Measurements from ENCODE around the gene CBX4. TPM values are rescaled to one million over a fixed set of nuclear protein-coding genes. Genes with fewer than 3 reads are reported as not detected.
"Not testable (repeated sequence)": the region's sequence is repeated elsewhere in the genome, so short reads cannot be mapped to it uniquely, and the experiment has no call there.

CBX4 gene
- total RNA-seq, 2 donors from 2014 or later = 8.7 to 9.1 TPM

DNA sequence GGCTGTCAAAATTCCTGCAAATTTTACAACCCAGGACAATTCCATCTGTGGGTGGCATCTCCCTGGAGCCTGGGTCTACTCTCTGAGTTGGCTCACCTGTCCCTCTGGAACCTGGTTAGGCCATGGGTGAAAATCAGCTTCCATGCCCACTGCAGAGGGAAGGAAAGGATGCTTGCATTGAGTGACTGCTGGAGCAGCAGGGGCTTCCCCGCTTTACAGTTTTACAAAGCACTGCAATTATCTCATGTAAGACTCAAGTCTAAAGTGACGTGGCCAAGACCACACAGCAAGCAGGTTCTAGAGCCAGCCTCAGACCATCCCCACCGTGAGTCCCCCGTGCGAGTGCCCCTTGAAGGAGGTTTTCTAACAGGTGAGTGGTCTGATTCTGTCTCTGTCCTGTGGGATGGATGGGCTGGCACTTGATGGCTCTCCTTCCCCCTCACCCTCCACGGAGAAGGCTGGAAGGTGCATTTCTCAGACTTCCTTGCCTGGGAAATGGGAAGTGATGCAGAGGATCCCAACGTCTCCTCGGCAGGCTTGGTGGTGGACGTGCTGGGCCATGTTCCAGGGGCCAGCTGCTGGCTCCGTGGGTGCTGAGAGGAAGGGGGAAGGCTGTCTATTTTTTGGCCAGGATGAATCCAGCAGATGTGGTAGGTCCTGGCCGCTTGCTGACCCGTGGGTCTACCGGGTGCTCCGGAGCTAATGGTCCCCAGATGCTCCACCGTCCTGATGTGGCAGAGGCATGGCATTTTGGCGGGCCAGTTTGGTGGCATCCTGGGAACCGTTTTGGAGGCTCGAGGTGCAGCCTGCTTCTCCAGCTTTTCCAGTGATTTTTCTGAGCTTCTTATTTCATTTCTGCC is 26.3 kb upstream of the CBX4 start:
- Mint-ChIP-seq H3K4me1 (no peaks in the 10 kb centered on the region), H3K36me3 (ENCODE audit: low read depth) (no peaks in the 10 kb centered on the region), H3K4me3 (no peak overlapping the region), H3K27ac (no peak overlapping the region), H3K9me3 (no peaks in the 10 kb centered on the region), H3K27me3 (peaks cover 24% of the 10 kb centered on the region)
- ATAC-seq (replicated peaks) = peak; percentile 28

DNA sequence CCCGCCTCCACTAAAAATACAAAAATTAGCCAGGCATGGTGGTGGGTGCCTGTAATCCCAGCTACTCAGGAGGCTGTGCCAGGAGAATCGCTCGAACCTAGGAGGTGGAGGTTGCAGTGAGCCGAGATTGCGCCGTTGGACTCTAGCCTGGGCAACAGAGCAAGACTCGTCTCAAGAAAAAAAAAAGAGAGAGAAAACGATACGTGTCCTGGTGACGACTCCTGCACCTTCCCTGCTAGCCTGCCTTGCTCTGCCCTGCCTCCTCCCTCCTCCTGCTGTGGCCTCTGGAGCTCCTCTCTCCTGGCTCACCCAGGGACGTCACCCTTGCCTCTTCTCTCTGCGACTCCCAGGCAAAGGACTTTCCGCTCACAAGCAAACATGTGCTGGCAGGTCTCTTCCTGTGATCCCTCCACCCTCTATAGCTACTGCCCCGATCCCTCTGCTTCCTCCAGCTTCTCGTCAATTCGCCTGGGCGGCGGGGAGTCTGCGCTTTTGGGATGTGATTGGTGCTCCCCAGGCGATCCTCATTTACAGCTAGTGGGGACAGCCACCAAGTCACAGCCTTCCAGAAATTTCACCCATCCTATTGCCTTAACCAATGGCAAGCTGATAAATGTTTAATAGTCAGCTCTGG is 25.5 kb upstream of the CBX4 start:
- H3K36me3 Mint-ChIP-seq (ENCODE audit: low read depth) = no peaks in the 10 kb centered on the region
- ATAC-seq (replicated peaks) = no peak
- no peak overlapping the region for H3K4me3 Mint-ChIP-seq
- H3K4me1 Mint-ChIP-seq = no peaks in the 10 kb centered on the region
- H3K27ac Mint-ChIP-seq = no peak overlapping the region
- peaks cover 24% of the 10 kb centered on the region for H3K27me3 Mint-ChIP-seq
- no peaks in the 10 kb centered on the region for H3K9me3 Mint-ChIP-seq

DNA sequence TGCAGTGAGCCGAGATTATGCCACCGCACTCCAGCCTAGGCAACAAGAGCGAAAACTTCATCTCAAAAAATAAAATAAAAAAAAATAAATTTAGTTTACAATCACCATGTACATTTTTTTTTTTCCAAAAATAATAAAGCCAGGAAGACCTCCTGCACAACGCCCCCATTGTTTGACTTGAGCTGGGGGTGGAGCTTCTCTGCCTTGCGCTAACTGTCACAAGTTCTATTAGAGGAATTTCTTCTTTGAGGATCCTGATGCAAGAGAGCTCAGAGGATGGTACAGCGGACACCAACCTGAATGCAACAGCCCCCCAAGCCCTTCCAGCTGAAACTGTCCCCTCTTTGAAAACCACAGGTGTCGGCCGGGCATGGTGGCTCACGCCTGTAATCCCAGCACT is 24.9 kb upstream of the CBX4 start:
- ATAC-seq (replicated peaks) = no peak
- H3K36me3 Mint-ChIP-seq (ENCODE audit: low read depth) = no peaks in the 10 kb centered on the region
- H3K9me3 Mint-ChIP-seq = no peaks in the 10 kb centered on the region
- H3K27ac Mint-ChIP-seq = no peak overlapping the region
- peaks cover 26% of the 10 kb centered on the region for H3K27me3 Mint-ChIP-seq
- H3K4me1 Mint-ChIP-seq = no peaks in the 10 kb centered on the region
- H3K4me3 Mint-ChIP-seq = no peak overlapping the region

DNA sequence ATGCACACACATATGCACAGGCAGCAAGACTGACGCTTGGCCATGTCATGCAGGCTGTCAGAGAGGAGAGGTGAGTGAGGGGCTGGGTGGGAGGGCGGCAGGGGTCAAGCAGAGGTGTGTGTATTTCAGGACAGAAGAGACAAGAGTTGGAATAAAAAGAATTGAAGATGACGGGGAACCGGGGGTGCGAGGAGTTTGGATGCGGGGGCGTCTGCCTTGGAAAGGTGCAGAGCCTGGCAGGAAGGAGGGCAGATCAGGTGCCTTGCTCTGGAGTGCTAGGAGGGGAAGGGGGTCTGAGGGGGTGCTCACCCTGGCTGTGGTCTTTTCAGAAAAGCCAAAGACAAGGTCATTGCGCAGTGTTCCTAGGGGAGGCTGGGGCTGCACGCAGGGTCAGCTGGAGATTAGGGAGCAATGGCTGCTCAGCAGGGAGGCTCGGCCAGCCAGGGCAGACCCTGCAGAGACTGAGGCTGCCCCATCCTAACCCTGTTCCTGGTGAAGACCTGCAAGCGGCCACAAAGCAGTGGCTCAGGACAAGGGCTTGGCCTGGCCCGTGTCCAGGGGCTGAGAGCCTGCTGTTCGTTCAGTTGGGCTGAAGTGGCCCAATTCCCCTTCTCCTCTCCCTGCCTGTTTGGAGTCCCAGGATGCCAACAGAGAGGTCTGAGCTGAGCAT is 23.7 kb upstream of the CBX4 start:
- no peak overlapping the region for H3K4me3 Mint-ChIP-seq
- no peak for ATAC-seq (replicated peaks)

DNA sequence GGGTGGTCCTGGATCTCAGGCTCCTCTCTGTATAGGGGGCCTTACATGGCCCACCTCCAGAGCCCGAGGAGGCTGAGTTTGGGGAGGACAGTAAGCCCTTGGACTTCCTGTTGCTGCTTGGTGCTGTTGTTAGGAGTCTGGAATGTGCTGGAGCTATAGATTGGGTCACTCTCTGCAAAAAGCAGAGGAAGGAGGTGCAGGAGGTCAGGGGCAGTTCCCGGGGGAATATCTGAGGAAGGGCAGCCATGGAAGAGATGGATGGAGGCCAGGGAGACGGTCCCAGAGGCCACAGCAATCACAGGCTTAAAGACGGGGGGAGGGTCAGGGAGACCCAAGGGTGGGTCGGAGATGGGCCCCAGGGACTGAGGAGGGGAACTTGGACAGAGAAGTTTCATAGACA is 23.0 kb upstream of the CBX4 start:
- Mint-ChIP-seq H3K36me3 (ENCODE audit: low read depth) (no peaks in the 10 kb centered on the region), H3K27me3 (peaks cover 31% of the 10 kb centered on the region), H3K4me3 (no peak overlapping the region), H3K27ac (no peak overlapping the region), H3K9me3 (no peaks in the 10 kb centered on the region), H3K4me1 (no peaks in the 10 kb centered on the region)
- no peak for ATAC-seq (replicated peaks)

More for the DNA sequence above, 23.7 kb upstream of the CBX4 start:
- H3K4me1 Mint-ChIP-seq = no peaks in the 10 kb centered on the region
- no peaks in the 10 kb centered on the region for H3K9me3 Mint-ChIP-seq
- H3K36me3 Mint-ChIP-seq (ENCODE audit: low read depth) = no peaks in the 10 kb centered on the region
- H3K27ac Mint-ChIP-seq = no peak overlapping the region
- H3K27me3 Mint-ChIP-seq = peaks cover 31% of the 10 kb centered on the region

DNA sequence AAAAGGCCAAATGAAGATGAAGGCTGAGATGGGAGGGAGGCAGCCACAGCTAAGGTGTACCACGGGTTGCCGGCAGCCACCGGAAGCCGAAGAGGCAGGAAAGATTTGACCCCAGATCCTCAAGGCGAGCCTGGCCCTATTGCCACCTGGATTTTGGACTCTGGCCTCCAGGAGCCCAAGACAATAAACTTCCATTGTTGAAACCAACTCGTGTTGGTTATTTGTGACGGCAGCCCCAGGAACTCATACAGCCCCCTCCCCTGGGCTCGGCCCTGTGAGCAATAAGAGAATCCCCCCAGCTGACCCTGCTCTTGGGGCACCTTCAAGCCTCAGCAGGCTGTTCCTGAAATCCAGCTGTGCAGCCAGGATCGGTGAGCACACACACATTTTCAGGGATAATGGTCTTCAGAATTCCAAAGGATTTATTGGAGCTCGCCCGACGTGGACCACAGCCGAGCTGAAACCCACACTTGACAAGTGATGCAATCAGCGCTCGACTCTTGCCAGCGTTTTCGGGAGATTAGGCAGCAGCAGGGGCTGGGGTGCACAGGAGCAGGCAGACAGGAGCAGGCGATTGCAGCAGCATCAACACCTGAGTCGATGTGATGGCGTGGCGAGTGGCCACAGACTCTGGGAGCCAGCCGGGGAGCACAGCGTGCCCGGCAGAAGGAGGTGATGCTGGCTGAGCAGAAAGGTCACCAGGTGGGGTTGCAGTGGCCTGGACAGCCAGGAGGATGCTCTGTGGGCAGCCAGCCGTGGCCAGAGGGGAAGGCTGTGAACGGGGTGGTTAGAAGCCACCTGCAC is 22.4 kb upstream of the CBX4 start:
- H3K4me1 Mint-ChIP-seq = no peaks in the 10 kb centered on the region
- no peak overlapping the region for H3K4me3 Mint-ChIP-seq

DNA sequence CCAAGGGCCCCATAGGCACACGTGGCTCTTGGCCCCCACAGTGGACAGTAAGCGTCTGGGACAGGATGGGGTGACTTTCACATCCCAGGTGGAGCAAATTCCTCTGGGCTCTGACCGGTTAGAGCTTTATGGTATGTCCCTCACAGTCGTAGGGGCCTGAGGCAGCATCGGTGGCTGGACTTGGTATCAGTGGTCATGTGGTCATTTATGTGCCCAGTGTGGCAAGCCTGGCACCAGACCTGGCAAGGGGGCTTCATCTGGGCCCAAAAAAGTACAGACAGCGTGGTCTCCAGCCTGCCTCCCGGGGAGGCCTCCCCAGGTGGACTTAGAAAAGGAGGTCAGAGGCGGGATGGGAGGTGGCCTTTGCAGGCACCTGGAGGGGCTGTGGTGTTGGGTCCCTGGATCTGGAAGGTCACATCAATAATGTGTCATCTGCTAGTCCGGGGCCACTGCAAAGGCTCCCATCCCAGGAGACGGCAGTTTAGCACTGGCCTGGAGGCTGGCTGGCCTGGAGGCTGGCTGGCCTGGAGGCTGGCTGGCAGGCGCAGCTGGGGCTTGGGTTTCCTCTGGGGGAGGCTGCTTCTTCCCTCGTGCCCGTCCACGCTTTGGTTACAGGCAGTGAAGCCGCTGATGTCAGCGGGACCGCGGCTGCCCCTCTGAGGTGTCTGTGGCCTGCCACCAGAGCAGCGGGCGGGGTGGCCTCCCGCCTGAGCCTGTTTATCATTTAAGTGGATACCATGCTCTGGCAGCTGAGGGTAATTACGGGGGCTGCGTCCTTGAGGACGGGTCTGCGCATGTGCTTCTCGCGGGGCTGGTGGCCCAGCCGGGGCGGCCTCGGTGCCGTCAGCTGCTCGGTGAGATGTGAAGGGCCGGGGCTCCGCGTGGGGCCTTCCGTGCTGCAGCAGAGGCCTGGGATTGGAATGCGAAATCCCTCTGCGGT is 20.7 kb upstream of the CBX4 start:
- H3K27me3 Mint-ChIP-seq = peaks cover 35% of the 10 kb centered on the region
- no peaks in the 10 kb centered on the region for H3K9me3 Mint-ChIP-seq
- no peaks in the 10 kb centered on the region for H3K36me3 Mint-ChIP-seq (ENCODE audit: low read depth)
- no peaks in the 10 kb centered on the region for H3K4me1 Mint-ChIP-seq
- H3K27ac Mint-ChIP-seq = no peak overlapping the region
- H3K4me3 Mint-ChIP-seq = no peak overlapping the region
- no peak for ATAC-seq (replicated peaks)

More for the DNA sequence above, 22.4 kb upstream of the CBX4 start:
- H3K27me3 Mint-ChIP-seq = peaks cover 34% of the 10 kb centered on the region
- H3K9me3 Mint-ChIP-seq = no peaks in the 10 kb centered on the region
- ATAC-seq (replicated peaks) = no peak
- no peaks in the 10 kb centered on the region for H3K36me3 Mint-ChIP-seq (ENCODE audit: low read depth)
- H3K27ac Mint-ChIP-seq = no peak overlapping the region

DNA sequence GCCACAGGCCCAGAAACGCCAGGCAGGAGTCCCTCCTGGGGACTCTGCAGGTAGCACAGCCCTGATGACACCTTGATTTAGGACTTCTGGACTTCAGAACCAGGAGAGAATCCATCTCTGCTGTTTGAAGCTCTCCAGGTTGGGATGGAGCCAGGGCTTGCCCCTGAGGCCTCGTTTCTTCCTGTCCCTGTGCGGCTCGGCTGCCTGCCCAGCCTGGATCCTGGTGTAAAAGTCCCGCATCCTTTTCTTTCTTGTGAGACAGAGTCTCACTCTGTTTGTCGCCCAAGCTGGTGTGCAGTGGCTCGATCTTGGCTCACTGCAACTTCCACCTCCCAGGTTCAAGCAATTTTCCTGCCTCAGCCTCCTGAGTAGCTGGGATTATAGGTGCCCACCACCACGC is 17.9 kb upstream of the CBX4 start:
- Mint-ChIP-seq H3K9me3 (no peaks in the 10 kb centered on the region), H3K4me1 (no peaks in the 10 kb centered on the region), H3K27ac (no peak overlapping the region), H3K27me3 (peaks cover 22% of the 10 kb centered on the region), H3K4me3 (no peak overlapping the region), H3K36me3 (ENCODE audit: low read depth) (no peaks in the 10 kb centered on the region)
- ATAC-seq (replicated peaks) = no peak

DNA sequence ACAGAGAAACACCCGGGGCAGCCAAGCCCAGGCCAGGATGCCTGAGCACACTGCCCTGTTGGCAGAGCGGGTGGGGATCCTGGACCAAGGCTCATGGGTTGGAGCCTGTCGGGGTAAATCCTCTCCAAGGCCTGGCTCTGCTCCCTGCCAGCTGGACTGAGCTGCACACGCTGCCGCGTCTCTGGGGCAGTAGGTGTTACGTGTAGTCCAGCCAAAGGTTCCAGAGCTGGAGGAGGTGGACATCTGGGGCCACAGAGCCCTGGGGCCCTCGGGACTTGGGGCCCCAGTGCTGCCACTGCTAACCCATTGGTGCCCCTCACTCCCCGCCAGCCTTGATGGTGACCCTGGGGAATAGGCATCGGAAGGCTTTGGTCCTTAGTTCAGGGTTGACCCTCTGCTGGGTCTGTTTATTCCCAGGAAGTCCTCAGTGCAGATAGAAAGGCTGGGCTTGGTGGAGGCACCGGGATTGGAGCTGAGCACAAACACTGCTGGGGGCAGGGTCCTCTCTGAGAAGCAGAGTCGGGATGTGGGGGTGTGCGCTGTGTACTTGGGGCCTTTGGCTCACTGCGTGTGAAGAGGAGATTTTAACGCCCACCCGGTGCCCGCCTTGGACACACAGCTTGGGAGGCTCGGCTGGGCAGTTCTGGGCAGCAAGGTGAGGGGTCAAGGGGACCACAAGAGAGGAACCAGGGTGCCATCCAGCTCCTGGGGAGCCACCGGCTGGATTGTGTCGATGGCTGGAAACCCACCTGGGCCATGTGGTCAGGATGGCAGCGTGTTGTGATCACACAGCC is 16.3 kb upstream of the CBX4 start:
- no peak overlapping the region for H3K27ac Mint-ChIP-seq
- no peak overlapping the region for H3K4me3 Mint-ChIP-seq
- H3K27me3 Mint-ChIP-seq = peaks cover 12% of the 10 kb centered on the region
- no peak for ATAC-seq (replicated peaks)
- no peaks in the 10 kb centered on the region for H3K9me3 Mint-ChIP-seq
- no peaks in the 10 kb centered on the region for H3K36me3 Mint-ChIP-seq (ENCODE audit: low read depth)
- peaks cover 3% of the 10 kb centered on the region for H3K4me1 Mint-ChIP-seq

DNA sequence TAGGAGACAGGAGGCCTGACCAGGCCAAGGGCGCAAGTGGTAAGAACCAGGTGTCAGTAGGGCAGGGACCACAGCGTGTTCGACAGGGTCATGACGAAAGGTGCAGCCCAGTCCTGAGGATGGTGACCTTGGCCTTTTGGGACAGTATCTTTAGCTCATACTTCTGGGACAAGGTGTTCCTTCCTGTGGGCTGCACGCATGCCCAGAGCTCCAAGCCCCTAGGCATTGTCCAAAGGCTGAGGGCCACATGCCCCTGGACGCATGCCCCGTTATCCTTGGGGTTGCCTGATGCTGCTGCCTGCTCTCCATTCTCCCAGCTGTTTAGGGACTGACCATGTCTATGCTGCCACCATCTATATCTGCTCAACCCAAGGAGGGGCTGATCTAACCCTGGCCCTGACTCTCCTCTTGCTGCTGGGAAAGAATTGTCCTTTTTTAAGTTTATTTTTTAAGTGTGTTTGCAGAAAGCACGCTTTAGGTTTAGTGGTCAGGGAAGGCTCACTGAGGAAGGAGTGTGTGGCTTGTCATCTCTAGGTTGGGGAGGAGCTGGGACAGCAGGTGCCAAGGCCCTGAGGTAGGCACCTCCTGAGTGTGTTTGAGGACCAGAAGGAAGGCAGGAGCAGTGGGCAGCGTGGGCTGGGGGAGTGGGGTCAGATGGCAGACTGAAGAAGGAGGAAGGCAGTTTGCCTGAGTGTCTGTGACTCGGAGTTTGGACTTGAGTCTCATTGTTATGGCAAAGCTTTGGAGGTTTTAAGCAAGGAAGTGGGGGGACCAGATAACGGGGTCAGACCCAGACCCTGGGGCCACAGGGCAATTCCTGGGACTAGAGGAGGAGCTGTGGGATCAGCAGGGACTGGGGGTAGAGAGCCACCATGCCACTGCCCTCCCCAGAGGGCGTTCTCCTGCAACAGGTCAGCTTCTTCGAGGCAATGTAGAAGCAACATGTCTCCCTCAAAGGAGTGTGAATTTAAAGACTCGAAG is 15.1 kb upstream of the CBX4 start:
- no peak overlapping the region for H3K4me3 Mint-ChIP-seq
- no peaks in the 10 kb centered on the region for H3K36me3 Mint-ChIP-seq (ENCODE audit: low read depth)
- H3K4me1 Mint-ChIP-seq = peaks cover 4% of the 10 kb centered on the region
- H3K27ac Mint-ChIP-seq = no peak overlapping the region
- H3K27me3 Mint-ChIP-seq = peaks cover 12% of the 10 kb centered on the region
- no peaks in the 10 kb centered on the region for H3K9me3 Mint-ChIP-seq
- no peak for ATAC-seq (replicated peaks)

DNA sequence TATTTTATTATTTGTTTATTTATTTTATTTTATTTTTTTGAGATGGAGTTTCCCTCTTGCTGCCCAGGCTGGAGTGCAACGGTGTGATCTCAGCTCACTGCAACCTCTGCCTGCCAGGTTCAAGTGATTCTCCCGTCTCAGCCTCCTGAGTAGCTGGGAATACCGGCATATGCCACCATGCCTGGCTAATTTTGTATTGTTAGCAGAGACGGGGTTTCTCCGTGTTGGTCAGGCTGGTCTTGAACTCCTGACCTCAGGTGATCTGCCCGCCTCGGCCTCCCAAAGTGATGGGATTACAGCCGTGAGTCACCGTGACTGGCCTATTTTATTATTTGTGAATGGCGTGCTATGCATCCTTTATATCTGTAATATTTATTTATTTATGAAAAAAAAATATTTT is 13.9 kb upstream of the CBX4 start:
- not testable (repeated sequence) for H3K36me3 Mint-ChIP-seq (ENCODE audit: low read depth); H3K27me3 Mint-ChIP-seq; H3K27ac Mint-ChIP-seq; H3K9me3 Mint-ChIP-seq; H3K4me1 Mint-ChIP-seq; ATAC-seq (replicated peaks)
- H3K4me3 Mint-ChIP-seq = peak overlapping the region; percentile 53

DNA sequence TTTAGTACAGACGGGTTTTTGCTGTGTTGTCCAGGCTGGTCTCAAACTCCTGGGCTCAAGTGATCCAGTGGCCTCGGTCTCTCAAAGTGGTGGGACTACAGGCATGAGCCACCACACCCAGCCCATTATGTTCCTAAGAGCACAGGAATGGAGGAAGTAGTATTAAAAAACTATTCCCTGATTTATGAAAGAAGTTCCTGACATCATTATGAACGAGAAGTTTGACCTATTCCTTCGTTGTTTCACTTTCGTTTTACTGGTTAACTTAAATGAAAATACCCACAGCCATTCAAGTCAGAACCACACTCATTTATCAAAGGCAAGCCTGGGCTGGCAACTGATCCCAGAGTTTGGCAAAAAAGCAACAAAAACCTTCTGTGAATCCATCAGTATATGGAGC is 13.5 kb upstream of the CBX4 start:
- Mint-ChIP-seq H3K27ac (no peak overlapping the region), H3K4me3 (peak overlapping the region; percentile 53), H3K27me3 (peaks cover 9% of the 10 kb centered on the region), H3K9me3 (no peaks in the 10 kb centered on the region), H3K36me3 (ENCODE audit: low read depth) (no peaks in the 10 kb centered on the region), H3K4me1 (peaks cover 4% of the 10 kb centered on the region)
- ATAC-seq (replicated peaks) = no peak
